ENCODE data around the gene RRAGD.

The RRAGD gene

DNA sequence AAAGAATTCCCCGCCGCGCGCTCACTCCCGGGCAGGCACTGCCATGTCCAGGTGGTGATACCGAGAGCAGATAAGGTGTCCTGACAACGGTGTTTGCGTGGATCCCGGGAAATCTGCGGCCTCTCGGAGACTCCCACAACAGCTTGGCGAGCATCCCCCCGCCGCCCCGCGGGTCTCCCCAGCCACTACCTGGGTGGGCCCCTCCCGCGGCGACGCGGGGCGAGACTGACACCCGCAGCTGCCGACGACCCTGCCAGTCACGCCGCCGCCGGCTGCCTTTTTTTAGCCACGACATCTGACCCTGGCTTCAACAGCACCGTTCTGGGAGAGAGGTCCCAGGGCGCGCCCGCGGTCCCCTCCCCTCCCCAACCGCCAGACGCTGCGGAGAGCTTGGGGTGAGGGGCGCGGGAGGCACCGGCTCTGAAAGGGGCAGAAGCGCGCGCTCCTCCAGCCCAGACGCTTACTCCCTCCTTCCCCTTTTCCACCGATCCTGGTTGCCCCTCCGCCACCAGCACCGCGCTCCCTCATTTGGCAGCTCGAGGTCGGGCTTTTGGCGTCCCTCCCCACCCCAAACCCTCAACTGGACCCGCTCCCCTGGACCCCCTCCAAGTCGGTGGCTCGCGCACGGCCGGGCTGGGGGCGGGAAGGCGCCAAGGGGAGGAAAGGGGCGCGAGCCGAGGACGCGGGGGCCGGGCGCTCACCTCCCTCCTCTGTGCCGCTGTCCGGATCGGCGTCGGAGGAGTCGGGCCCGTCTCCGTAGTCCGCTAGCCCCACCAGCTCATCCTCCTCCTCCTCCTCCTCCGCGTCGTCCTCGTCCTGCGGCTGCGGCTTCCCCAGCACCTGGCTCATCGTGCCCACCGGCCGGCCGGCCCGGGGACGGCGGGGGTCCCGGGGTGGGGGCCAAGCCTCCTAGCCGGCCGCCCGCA is 665 bp downstream of the RRAGD start:
- TF ChIP-seq, protein P1, sequence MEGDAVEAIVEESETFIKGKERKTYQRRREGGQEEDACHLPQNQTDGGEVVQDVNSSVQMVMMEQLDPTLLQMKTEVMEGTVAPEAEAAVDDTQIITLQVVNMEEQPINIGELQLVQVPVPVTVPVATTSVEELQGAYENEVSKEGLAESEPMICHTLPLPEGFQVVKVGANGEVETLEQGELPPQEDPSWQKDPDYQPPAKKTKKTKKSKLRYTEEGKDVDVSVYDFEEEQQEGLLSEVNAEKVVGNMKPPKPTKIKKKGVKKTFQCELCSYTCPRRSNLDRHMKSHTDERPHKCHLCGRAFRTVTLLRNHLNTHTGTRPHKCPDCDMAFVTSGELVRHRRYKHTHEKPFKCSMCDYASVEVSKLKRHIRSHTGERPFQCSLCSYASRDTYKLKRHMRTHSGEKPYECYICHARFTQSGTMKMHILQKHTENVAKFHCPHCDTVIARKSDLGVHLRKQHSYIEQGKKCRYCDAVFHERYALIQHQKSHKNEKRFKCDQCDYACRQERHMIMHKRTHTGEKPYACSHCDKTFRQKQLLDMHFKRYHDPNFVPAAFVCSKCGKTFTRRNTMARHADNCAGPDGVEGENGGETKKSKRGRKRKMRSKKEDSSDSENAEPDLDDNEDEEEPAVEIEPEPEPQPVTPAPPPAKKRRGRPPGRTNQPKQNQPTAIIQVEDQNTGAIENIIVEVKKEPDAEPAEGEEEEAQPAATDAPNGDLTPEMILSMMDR (IDR thresholded peaks at IDR 0.05; ENCODE audit: extremely low read depth, missing control alignments) = no peak
- peak; percentile 74 for DNase-seq (ENCODE audit: low spot score)

DNA sequence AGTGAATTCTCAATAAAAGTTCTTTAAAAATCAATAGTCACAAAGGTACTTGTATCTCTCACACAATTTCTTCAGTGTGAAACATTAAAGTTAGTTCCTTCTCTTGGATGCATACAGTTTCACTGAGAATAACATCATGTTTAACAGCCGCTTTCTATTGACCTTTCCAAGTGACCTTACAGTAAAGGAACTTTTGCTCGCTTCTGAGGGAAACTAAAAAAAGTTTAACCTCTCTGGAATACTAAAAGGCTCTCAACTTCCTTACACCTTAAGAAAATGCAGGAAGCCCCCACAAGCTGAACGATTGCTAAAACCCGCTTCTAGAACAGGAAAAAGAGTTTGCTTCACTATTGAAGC is 1.3 kb downstream of the RRAGD start:
- DNase-seq (ENCODE audit: low spot score) = no peak
- TF ChIP-seq, protein P1 (IDR thresholded peaks at IDR 0.05; ENCODE audit: extremely low read depth, missing control alignments) = no peak

DNA sequence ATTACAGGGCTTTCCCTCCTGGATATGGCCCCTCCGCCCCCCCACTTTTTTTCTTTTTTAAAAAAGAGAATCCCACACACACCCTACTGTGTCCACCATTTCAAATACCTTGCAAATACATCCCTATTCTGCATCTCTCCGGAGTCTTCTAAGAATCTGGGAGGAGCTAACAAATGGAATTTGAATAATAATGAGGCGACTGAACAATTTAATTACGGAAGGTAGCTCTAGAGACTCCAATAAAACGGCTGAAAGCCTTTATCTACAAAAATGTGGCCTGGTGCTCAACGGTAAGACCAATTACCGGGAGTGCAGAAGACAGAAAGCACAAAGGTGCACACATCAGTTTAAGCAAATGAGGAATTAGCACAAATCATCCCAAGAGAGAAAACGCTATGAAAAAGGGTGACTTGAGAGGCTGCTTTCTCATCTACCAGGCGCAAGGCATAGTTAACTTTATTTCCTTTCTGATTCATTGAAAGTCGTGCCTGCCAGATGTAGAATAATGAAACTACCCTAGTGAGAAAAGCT is 1.8 kb downstream of the RRAGD start:
- DNase-seq (ENCODE audit: low spot score) = peak; percentile 38
- TF ChIP-seq, protein P1 (IDR thresholded peaks at IDR 0.05; ENCODE audit: extremely low read depth, missing control alignments) = no peak

GRCh38 chr6:89409461-89410035 is 2.5 kb downstream of the RRAGD start:
- DNase-seq (ENCODE audit: low spot score) = no peak

DNA sequence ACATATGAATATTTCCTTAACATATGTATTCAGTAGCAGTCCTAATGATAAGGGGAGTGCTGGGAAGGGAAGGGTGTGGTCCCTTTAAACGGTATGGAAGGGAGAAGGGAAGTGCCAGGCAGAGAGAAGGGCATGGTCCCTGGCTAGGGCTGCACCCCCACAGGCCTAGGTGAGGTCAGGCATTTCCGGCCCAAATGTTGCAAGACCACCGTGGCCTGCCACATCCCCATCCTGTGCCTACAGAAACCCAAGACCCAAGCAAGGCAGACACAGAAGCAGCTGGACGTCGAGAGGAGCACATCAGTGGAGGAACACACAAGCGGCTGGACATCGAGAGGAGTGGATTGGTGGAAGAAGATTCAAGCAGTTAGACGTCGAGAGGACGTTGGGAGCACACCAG is 5.9 kb downstream of the RRAGD start:
- no peak for DNase-seq (ENCODE audit: low spot score)
- TF ChIP-seq, protein P1 (IDR thresholded peaks at IDR 0.05; ENCODE audit: extremely low read depth, missing control alignments) = no peak

More at GRCh38 chr6:89409461-89410035, 2.5 kb downstream of the RRAGD start:
- TF ChIP-seq, protein P1 (IDR thresholded peaks at IDR 0.05; ENCODE audit: extremely low read depth, missing control alignments) = no peak

DNA sequence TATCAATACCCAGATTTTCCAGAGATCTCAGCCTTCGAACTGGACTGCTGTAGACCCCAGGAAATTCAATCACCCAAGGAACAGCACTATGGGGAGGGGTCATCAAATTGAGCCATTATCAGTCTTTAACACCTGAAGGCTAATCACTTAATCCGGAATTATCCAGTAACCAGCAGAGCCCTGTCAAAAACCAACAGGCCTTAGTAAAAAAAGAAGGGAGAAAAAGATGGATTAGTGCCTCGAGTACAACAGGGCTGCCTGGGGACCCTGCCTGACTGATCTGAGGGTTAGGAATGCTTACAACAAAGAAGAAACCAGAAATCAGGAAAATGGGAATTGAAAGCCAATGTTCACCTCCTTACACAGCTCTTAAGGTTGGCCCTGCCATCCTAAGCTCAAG is 7.6 kb downstream of the RRAGD start:
- no peak for DNase-seq (ENCODE audit: low spot score)
- TF ChIP-seq, protein P1 (IDR thresholded peaks at IDR 0.05; ENCODE audit: extremely low read depth, missing control alignments) = no peak

DNA sequence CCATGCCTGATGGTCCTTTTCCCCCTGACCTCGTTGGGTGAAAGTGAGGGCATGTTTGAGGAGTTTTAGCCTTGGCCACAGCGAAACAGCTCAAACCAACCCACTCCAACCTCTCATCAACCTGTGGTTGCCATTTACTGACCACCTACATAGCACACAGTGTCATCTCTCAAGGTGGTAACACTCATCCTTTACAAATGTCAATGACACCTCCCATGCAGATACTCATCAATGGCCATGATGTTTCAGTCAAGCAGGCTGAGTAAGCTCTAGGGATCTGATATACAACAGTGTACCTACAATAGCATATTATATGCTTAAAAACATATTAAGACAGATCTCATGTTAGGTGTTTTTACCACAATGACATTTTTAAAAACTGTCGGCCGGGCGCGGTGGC is 9.3 kb downstream of the RRAGD start:
- TF ChIP-seq, protein P1 (IDR thresholded peaks at IDR 0.05; ENCODE audit: extremely low read depth, missing control alignments) = no peak
- no peak for DNase-seq (ENCODE audit: low spot score)
